ENCODE data around the gene SLC22A24. TPM values are rescaled to one million over a fixed set of nuclear protein-coding genes. Genes with fewer than 3 reads are reported as not detected.
"Not testable (repeated sequence)": the region's sequence is repeated elsewhere in the genome, so short reads cannot be mapped to it uniquely, and the experiment has no call there.

The SLC22A24 gene
- total RNA-seq = not detected
- long read RNA-seq = 0 reads

GRCh38 chr11:63144121-63144520 is at the start of gene SLC22A24:
Gene SLC22A24 (minus strand): TSS chr11:63144221. CDS start chr11:63143779, 442 bp downstream.
- intact Hi-C loops (cut with DNase I) = no loop called here
- DNase-seq (ENCODE audit: low spot score) = no peak

GRCh38 chr11:63180536-63180935 is 36.5 kb upstream of the SLC22A24 start:
- intact Hi-C loops (cut with DNase I) = no loop called here
- DNase-seq (ENCODE audit: low spot score) = no peak

- intact Hi-C loops (cut with DNase I) = no loop called here
Observed at GRCh38 chr11:63179432-63180041, 35.5 kb upstream of the SLC22A24 start.

GRCh38 chr11:63177872-63178271 is 33.9 kb upstream of the SLC22A24 start:
- no peak for DNase-seq (ENCODE audit: low spot score)
- intact Hi-C loops (cut with DNase I) = no loop called here

More at GRCh38 chr11:63179432-63180041, 35.5 kb upstream of the SLC22A24 start:
- DNase-seq (ENCODE audit: low spot score) = no peak

- no peak for DNase-seq (ENCODE audit: low spot score)
- intact Hi-C loops (cut with DNase I) = no loop called here
Observed at GRCh38 chr11:63165706-63166310, 21.8 kb upstream of the SLC22A24 start.

- intact Hi-C loops (cut with DNase I) = no loop called here
Observed at GRCh38 chr11:63155794-63156193, 11.8 kb upstream of the SLC22A24 start.

GRCh38 chr11:63146581-63146980 is 2.6 kb upstream of the SLC22A24 start:
- no peak for DNase-seq (ENCODE audit: low spot score)
- intact Hi-C loops (cut with DNase I) = no loop called here

More at GRCh38 chr11:63155794-63156193, 11.8 kb upstream of the SLC22A24 start:
- no peak for DNase-seq (ENCODE audit: low spot score)

GRCh38 chr11:63142459-63142858 is 1.6 kb downstream of the SLC22A24 start:
- no peak for DNase-seq (ENCODE audit: low spot score)
- intact Hi-C loops (cut with DNase I) = no loop called here

- intact Hi-C loops (cut with DNase I) = loop anchor here (10.0 kb wide), 1 partner anchor 82 kb away; no protein-coding TSS in a partner anchor
- DNase-seq (ENCODE audit: low spot score) = no peak
Observed at GRCh38 chr11:63132985-63133775, 10.8 kb downstream of the SLC22A24 start.

- no peak for DNase-seq (ENCODE audit: low spot score)
- intact Hi-C loops (cut with DNase I) = no loop called here
Observed at GRCh38 chr11:63099555-63099954, 44.5 kb downstream of the SLC22A24 start.

GRCh38 chr11:63080682-63081081 is 63.3 kb downstream of the SLC22A24 start:
- no peak for DNase-seq (ENCODE audit: low spot score)
- intact Hi-C loops (cut with DNase I) = no loop called here

- intact Hi-C loops (cut with DNase I); DNase-seq (ENCODE audit: low spot score): not testable (repeated sequence)
Observed at GRCh38 chr11:63046203-63046602, 97.8 kb downstream of the SLC22A24 start.

GRCh38 chr11:63042596-63042995 is 101.4 kb downstream of the SLC22A24 start:
- intact Hi-C loops (cut with DNase I) = no loop called here
- DNase-seq (ENCODE audit: low spot score) = no peak

GRCh38 chr11:63032457-63032856 is 111.6 kb downstream of the SLC22A24 start:
- no peak for DNase-seq (ENCODE audit: low spot score)
- intact Hi-C loops (cut with DNase I) = loop anchor here (10.0 kb wide), 1 partner anchor 182 kb away; no protein-coding TSS in a partner anchor

Other genes with a start within 250 kb of the SLC22A24 start
- gene CHRM1, start 222.9 kb downstream of the SLC22A24 start, total RNA-seq = not detected
- gene SLC22A6, start 159.3 kb downstream of the SLC22A24 start, total RNA-seq = not detected
- not detected for gene SLC22A8, start 128.4 kb downstream of the SLC22A24 start, total RNA-seq
- not detected for gene SLC22A25, start 99.4 kb upstream of the SLC22A24 start, total RNA-seq
- not detected for gene SLC22A9, start 225.6 kb upstream of the SLC22A24 start, total RNA-seq

Measured in cardiac septum (tissue), 1 donor.